Activated naive CD8-positive, alpha-beta T cell treated with anti-CD3 and anti-CD28 coated beads for 36 hours (primary cell): ENCODE results near the gene SLC35G1. TPM values are rescaled to one million over a fixed set of nuclear protein-coding genes. Genes with fewer than 3 reads are reported as not detected.

Experiments
- DNase-seq: peaks from one replicate; pipeline ENCODE4 v3.0.0; 2021
- H3K27ac Mint-ChIP-seq: one replicate; pipeline ENCODE4 v1.8.0; 2022; ENCODE audit warnings: mild to moderate bottlenecking, moderate library complexity, mixed read lengths
- H3K27me3 Mint-ChIP-seq: one replicate; pipeline ENCODE4 v1.8.0; 2022; ENCODE audit warnings: mild to moderate bottlenecking, mixed read lengths
- H3K36me3 Mint-ChIP-seq: one replicate; pipeline ENCODE4 v1.8.0; 2021; ENCODE audit warnings: mild to moderate bottlenecking, mixed read lengths
- H3K4me1 Mint-ChIP-seq: one replicate; pipeline ENCODE4 v1.8.0; 2021; ENCODE audit warnings: mixed read lengths
- H3K4me3 Mint-ChIP-seq: one replicate; pipeline ENCODE4 v1.8.0; 2022; ENCODE audit warnings: mild to moderate bottlenecking, moderate library complexity, mixed read lengths
- H3K9me3 Mint-ChIP-seq: one replicate; pipeline ENCODE4 v1.8.0; 2022; ENCODE audit warnings: mixed read lengths
- total RNA-seq, 2 experiments: library from RNA; stranded (reverse); gene quantifications; one replicate each; pipeline ENCODE4 v1.2.3, GENCODE V29; 2021

SLC35G1 gene
- total RNA-seq, 2 experiments from 2014 or later: 4.0 to 5.3 TPM

GRCh38 chr10:93912444-93912843, 18.7 kb downstream of the SLC35G1 start:
- no peaks in the 10 kb centered on the region for H3K9me3 Mint-ChIP-seq
- DNase-seq: no peak
- H3K4me1 Mint-ChIP-seq: peaks cover under 1% of the 10 kb centered on the region
- no peak overlapping the region for H3K27ac Mint-ChIP-seq
- peaks cover 11% of the 10 kb centered on the region for H3K36me3 Mint-ChIP-seq
- no peaks in the 10 kb centered on the region for H3K27me3 Mint-ChIP-seq
- H3K4me3 Mint-ChIP-seq: no peak overlapping the region

- no peak for DNase-seq
- Mint-ChIP-seq H3K9me3 (no peaks in the 10 kb centered on the region), H3K36me3 (peaks cover 2% of the 10 kb centered on the region), H3K4me1 (no peaks in the 10 kb centered on the region), H3K27me3 (no peaks in the 10 kb centered on the region), H3K4me3 (no peak overlapping the region), H3K27ac (no peak overlapping the region)
Observed at GRCh38 chr10:93913706-93914105, 19.9 kb downstream of the SLC35G1 start.

- Mint-ChIP-seq H3K4me1 (no peaks in the 10 kb centered on the region), H3K27ac (no peak overlapping the region), H3K9me3 (no peaks in the 10 kb centered on the region), H3K27me3 (no peaks in the 10 kb centered on the region), H3K4me3 (no peak overlapping the region), H3K36me3 (no peaks in the 10 kb centered on the region)
- DNase-seq: no peak
Observed at GRCh38 chr10:93915598-93915997, 21.8 kb downstream of the SLC35G1 start.

- Mint-ChIP-seq H3K4me1 (no peaks in the 10 kb centered on the region), H3K36me3 (no peaks in the 10 kb centered on the region), H3K4me3 (no peak overlapping the region), H3K9me3 (no peaks in the 10 kb centered on the region), H3K27ac (no peak overlapping the region), H3K27me3 (no peaks in the 10 kb centered on the region)
- no peak for DNase-seq
Observed at GRCh38 chr10:93916257-93917063, 22.7 kb downstream of the SLC35G1 start.

- H3K36me3 Mint-ChIP-seq: no peaks in the 10 kb centered on the region
- H3K9me3 Mint-ChIP-seq: no peaks in the 10 kb centered on the region
Observed at GRCh38 chr10:93917064-93917391, 23.2 kb downstream of the SLC35G1 start.

GRCh38 chr10:93917821-93918220, 24.0 kb downstream of the SLC35G1 start:
- no peak for DNase-seq

More at GRCh38 chr10:93917064-93917391, 23.2 kb downstream of the SLC35G1 start:
- no peaks in the 10 kb centered on the region for H3K4me1 Mint-ChIP-seq
- DNase-seq: no peak
- no peak overlapping the region for H3K4me3 Mint-ChIP-seq
- no peaks in the 10 kb centered on the region for H3K27me3 Mint-ChIP-seq
- H3K27ac Mint-ChIP-seq: no peak overlapping the region

DNA sequence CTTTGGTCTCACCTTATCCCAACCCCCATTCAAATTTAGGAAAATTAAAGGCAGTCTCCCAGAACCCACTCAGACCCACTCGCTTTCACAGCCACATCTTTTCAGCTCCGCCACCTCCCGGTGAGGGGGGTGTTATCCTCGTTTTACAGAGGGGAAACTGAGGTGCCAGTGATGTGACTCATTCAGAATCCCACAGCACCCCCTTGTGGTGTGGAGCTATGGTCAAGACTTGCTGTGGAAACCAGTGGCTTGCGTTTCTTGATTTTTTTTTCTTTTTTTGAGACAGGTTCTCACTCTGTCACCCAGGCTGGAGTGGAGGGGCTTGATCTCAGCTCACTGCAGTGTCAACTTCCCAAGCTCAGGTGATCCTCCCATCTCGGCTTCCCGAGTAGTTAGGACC, 27.6 kb downstream of the SLC35G1 start:
- no peak for DNase-seq
- Mint-ChIP-seq H3K27ac (no peak overlapping the region), H3K4me3 (no peak overlapping the region)

More at GRCh38 chr10:93917821-93918220, 24.0 kb downstream of the SLC35G1 start:
- H3K27me3 Mint-ChIP-seq: no peaks in the 10 kb centered on the region
- no peak overlapping the region for H3K4me3 Mint-ChIP-seq
- no peak overlapping the region for H3K27ac Mint-ChIP-seq
- H3K36me3 Mint-ChIP-seq: no peaks in the 10 kb centered on the region
- H3K4me1 Mint-ChIP-seq: no peaks in the 10 kb centered on the region
- no peaks in the 10 kb centered on the region for H3K9me3 Mint-ChIP-seq

GRCh38 chr10:93926613-93927012, 32.8 kb downstream of the SLC35G1 start:
- Mint-ChIP-seq H3K9me3 (peaks cover 8% of the 10 kb centered on the region), H3K4me1 (no peaks in the 10 kb centered on the region), H3K27ac (no peak overlapping the region), H3K36me3 (peaks cover 4% of the 10 kb centered on the region), H3K27me3 (no peaks in the 10 kb centered on the region), H3K4me3 (no peak overlapping the region)
- DNase-seq: no peak

More for the DNA sequence above, 27.6 kb downstream of the SLC35G1 start:
- H3K36me3 Mint-ChIP-seq: peaks cover 1% of the 10 kb centered on the region
- no peaks in the 10 kb centered on the region for H3K4me1 Mint-ChIP-seq
- H3K9me3 Mint-ChIP-seq: no peaks in the 10 kb centered on the region
- no peaks in the 10 kb centered on the region for H3K27me3 Mint-ChIP-seq

GRCh38 chr10:93938140-93938539, 44.4 kb downstream of the SLC35G1 start:
- H3K27me3 Mint-ChIP-seq: no peaks in the 10 kb centered on the region
- H3K4me3 Mint-ChIP-seq: no peak overlapping the region
- no peaks in the 10 kb centered on the region for H3K9me3 Mint-ChIP-seq
- no peaks in the 10 kb centered on the region for H3K4me1 Mint-ChIP-seq
- H3K27ac Mint-ChIP-seq: no peak overlapping the region
- no peaks in the 10 kb centered on the region for H3K36me3 Mint-ChIP-seq
- DNase-seq: no peak

DNA sequence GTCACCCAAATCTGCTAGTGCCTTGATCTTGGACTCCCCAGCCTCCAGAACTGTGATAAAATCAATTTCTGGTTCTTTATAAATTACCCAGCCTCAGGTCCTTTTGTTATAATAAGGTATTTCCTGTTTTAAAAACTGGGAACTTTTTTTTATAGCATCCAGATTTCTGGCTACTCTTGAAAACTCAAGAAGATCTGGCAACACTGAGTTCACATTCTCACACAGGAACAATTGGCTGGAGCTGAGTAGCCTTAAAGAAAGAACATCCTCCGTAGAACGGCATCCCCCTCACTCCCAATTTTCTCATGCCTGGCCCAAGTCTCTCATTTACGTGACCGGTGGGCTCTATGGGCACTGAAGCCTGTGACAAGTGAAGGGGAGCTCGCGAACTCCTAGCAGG, 47.1 kb downstream of the SLC35G1 start:
- no peaks in the 10 kb centered on the region for H3K36me3 Mint-ChIP-seq
- no peaks in the 10 kb centered on the region for H3K9me3 Mint-ChIP-seq
- H3K27me3 Mint-ChIP-seq: no peaks in the 10 kb centered on the region
- no peak overlapping the region for H3K27ac Mint-ChIP-seq
- H3K4me3 Mint-ChIP-seq: no peak overlapping the region
- no peak for DNase-seq
- no peaks in the 10 kb centered on the region for H3K4me1 Mint-ChIP-seq

- no peaks in the 10 kb centered on the region for H3K9me3 Mint-ChIP-seq
- H3K4me3 Mint-ChIP-seq: no peak overlapping the region
- no peaks in the 10 kb centered on the region for H3K36me3 Mint-ChIP-seq
- H3K27me3 Mint-ChIP-seq: no peaks in the 10 kb centered on the region
- DNase-seq: no peak
- H3K4me1 Mint-ChIP-seq: no peaks in the 10 kb centered on the region
- H3K27ac Mint-ChIP-seq: no peak overlapping the region
Observed at GRCh38 chr10:93941606-93942005, 47.8 kb downstream of the SLC35G1 start.

DNA sequence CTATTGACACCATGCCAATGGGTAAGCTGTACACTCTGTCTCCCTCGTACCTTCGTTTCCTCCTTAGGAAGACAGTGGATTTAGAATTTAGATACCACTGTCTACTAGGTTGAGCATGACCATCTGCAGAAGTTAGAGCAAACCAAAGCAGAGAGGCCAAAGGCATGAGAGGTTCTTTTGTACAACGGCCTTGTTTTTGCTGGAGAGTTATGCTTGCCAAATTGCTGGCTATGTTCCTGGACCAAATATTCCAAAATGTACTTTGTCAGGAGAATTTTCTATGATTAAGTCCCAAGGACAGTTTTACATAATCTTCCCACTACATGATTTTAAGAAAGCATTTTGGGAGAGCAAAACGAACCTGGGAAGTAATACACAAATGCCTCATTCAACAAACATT, 52.0 kb downstream of the SLC35G1 start:
- DNase-seq: no peak
- Mint-ChIP-seq H3K9me3 (no peaks in the 10 kb centered on the region), H3K36me3 (no peaks in the 10 kb centered on the region), H3K27me3 (no peaks in the 10 kb centered on the region), H3K27ac (no peak overlapping the region), H3K4me1 (no peaks in the 10 kb centered on the region), H3K4me3 (no peak overlapping the region)

DNA sequence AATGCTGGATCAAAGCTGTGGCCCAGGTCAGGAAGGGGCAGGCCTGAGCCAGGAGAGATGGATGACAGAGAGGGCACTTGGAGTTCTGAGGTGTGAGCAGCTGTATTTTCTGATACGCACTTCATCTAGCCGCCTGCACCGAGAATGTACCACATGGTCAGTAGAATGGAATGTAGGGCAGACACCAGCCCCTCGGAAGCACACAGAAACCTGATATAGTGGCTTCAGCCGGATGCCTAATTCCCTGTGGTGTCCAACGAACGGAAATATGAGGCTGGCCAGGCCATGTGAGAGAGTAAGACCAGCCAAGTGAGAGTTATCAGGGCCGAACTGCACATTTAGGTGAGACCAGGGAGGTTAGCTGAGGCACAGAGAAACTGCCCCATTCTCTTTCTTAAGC, 53.3 kb downstream of the SLC35G1 start:
- DNase-seq: no peak
- Mint-ChIP-seq H3K27ac (no peak overlapping the region), H3K9me3 (no peaks in the 10 kb centered on the region), H3K4me1 (no peaks in the 10 kb centered on the region), H3K36me3 (no peaks in the 10 kb centered on the region), H3K4me3 (no peak overlapping the region), H3K27me3 (no peaks in the 10 kb centered on the region)

DNA sequence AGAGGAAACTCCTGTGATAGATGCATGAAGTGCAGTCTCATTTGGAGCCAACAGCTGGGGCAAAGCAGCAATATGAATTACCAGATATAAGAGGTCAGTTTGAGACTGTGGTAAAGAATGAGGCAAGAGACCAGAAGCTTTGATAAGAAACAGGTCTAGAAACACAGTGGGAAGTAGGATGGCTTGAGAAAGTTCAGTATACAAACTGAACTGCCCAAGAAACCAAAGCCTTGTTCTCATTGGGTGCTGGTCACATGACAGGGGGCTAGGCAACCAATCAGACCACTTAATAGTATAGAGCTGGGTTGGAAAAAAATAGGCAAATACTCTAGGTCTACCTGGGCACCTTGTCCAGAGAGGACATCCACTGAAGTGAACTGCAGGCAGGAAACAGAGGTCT, 53.7 kb downstream of the SLC35G1 start:
- Mint-ChIP-seq H3K27me3 (no peaks in the 10 kb centered on the region), H3K4me1 (no peaks in the 10 kb centered on the region), H3K9me3 (no peaks in the 10 kb centered on the region), H3K27ac (no peak overlapping the region), H3K36me3 (no peaks in the 10 kb centered on the region), H3K4me3 (no peak overlapping the region)
- no peak for DNase-seq

DNA sequence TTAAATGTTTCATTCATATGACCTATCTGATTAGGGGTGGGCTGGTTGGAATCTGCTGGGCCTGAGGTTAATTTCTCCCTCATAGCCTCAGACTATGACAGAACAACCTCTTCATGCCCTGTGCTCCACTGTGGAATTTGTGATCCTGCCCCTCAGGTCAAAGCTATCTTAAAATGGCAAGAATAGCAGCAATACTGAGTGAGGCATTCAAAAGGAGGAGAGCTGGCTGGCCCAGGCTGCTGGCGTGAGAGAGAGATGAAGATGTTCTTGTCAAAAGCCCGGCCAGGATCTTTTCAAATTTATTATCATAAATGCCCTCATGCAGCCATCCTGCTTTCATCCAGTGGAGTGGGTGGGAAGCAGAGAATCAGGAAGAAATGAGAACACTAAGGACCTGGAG, 58.1 kb downstream of the SLC35G1 start:
- H3K27ac Mint-ChIP-seq: no peak overlapping the region
- H3K4me1 Mint-ChIP-seq: no peaks in the 10 kb centered on the region
- no peaks in the 10 kb centered on the region for H3K9me3 Mint-ChIP-seq
- H3K4me3 Mint-ChIP-seq: no peak overlapping the region
- H3K27me3 Mint-ChIP-seq: no peaks in the 10 kb centered on the region
- no peak for DNase-seq
- no peaks in the 10 kb centered on the region for H3K36me3 Mint-ChIP-seq
